IMR-90 (cell line): ENCODE data around the gene DLG3. TPM values are rescaled to one million over a fixed set of nuclear protein-coding genes. Genes with fewer than 3 reads are reported as not detected.

Experiments
- ATAC-seq: fragments of 200-7000 bp; cut with Tn5 transposase; 2 replicates; pipeline ENCODE4 v1.9.1; 2020; ENCODE audit warnings: low read depth, mild to moderate bottlenecking, moderate library complexity
- BruUV-seq: library from RNA; stranded (reverse); fragments of 400-500 nt; replicated peaks from 2 replicates; lab custom pipeline; 2021; lab: Mats Ljungman, UMichigan
- CTCF ChIA-PET: fragments of 300-600 bp; formaldehyde crosslinking; extraction: SDS; loops from one replicate; lab custom pipeline; 2021; ENCODE audit warnings: antibody characterized with exemption; lab: Yijun Ruan, JAX
- POLR2A ChIA-PET: fragments of 300-600 bp; sonication (Branson Sonifier 250); formaldehyde crosslinking; loops from one replicate; lab custom pipeline; 2022; ENCODE audit warnings: antibody characterized with exemption; ENCODE audit not compliant: unreplicated experiment; lab: Charles Lee
- DNase-seq: peaks from one replicate; pipeline ENCODE4 v3.0.0; 2013
- H2AFZ ChIP-seq: replicated peaks from 2 replicates; pipeline ENCODE3; 2013; ENCODE audit warnings: low read length, mild to moderate bottlenecking; ENCODE audit not compliant: poor library complexity
- H2AK5ac ChIP-seq: 2 replicates; pipeline ENCODE4 v1.6.1; 2013; ENCODE audit warnings: low read depth, low read length, inconsistent platforms
- H2AK9ac ChIP-seq: replicated peaks from 2 replicates; pipeline ENCODE3; 2013; ENCODE audit warnings: mild to moderate bottlenecking, low read depth, low read length, moderate library complexity; ENCODE audit not compliant: poor library complexity
- H2BK120ac ChIP-seq: 2 replicates; pipeline ENCODE4 v1.6.1; 2013; ENCODE audit warnings: low read depth, low read length, inconsistent platforms
- H2BK15ac ChIP-seq: 3 replicates; pipeline ENCODE4 v1.6.1; 2013; ENCODE audit warnings: low read depth, low read length, inconsistent platforms
- H2BK20ac ChIP-seq: 2 replicates; pipeline ENCODE4 v1.6.1; 2013; ENCODE audit warnings: low read depth, mild to moderate bottlenecking, inconsistent platforms, low read length, moderate library complexity
- H2BK5ac ChIP-seq: 2 replicates; pipeline ENCODE4 v1.6.1; 2013; ENCODE audit warnings: mild to moderate bottlenecking, low read depth, low read length, inconsistent platforms; ENCODE audit not compliant: poor library complexity, severe bottlenecking
- H3K14ac ChIP-seq: replicated peaks from 2 replicates; pipeline ENCODE4 v1.6.1; 2013; ENCODE audit warnings: low read depth, low read length, inconsistent platforms
- H3K18ac ChIP-seq: 2 replicates; pipeline ENCODE4 v1.6.1; 2013; ENCODE audit warnings: low read depth, low read length, control low read depth
- H3K23ac ChIP-seq: 2 replicates; pipeline ENCODE4 v1.6.1; 2013; ENCODE audit warnings: low read depth, low read length, inconsistent platforms
- H3K27ac ChIP-seq: 2 replicates; pipeline ENCODE4 v1.5.1; 2013; ENCODE audit warnings: mild to moderate bottlenecking, control low read depth, low read length; ENCODE audit not compliant: insufficient read depth
- H3K27me3 ChIP-seq: 2 replicates; pipeline ENCODE4 v1.6.1; 2013; ENCODE audit warnings: low read length; ENCODE audit not compliant: control insufficient read depth, insufficient read depth
- H3K36me3 ChIP-seq: 2 replicates; pipeline ENCODE4 v1.6.1; 2013; ENCODE audit warnings: low read length, mixed read lengths; ENCODE audit not compliant: control insufficient read depth, insufficient read depth
- H3K4ac ChIP-seq: 2 replicates; pipeline ENCODE4 v1.6.1; 2013; ENCODE audit warnings: low read depth, low read length, inconsistent platforms
- H3K4me1 ChIP-seq: 2 replicates; pipeline ENCODE4 v1.6.1; 2013; ENCODE audit warnings: low read length, mixed read lengths; ENCODE audit not compliant: control insufficient read depth, insufficient read depth
- H3K4me2 ChIP-seq: 2 replicates; pipeline ENCODE4 v1.6.1; 2013; ENCODE audit warnings: low read depth, mild to moderate bottlenecking, control low read depth, low read length, moderate library complexity
- H3K4me3 ChIP-seq: 2 replicates; pipeline ENCODE4 v1.5.1; 2013; ENCODE audit warnings: low read depth, mild to moderate bottlenecking, control low read depth, low read length, moderate library complexity; ENCODE audit not compliant: insufficient read depth
- H3K56ac ChIP-seq: 2 replicates; pipeline ENCODE4 v1.6.1; 2013; ENCODE audit warnings: low read length, inconsistent platforms; ENCODE audit not compliant: insufficient read depth; ENCODE audit errors: extremely low read depth
- H3K79me1 ChIP-seq, 2 experiments: 2 replicates each; pipeline ENCODE4 v1.6.1; 2013; ENCODE audit warnings: low read length in 2 of 2, inconsistent platforms in 1 of 2, low read depth in 1 of 2
- H3K9ac ChIP-seq: 2 replicates; pipeline ENCODE4 v1.6.1; 2013; ENCODE audit warnings: low read depth, low read length, control low read depth
- H3K9me1 ChIP-seq: 2 replicates; pipeline ENCODE4 v1.6.1; 2013; ENCODE audit warnings: low read length, inconsistent platforms; ENCODE audit not compliant: insufficient read depth
- H3K9me3 ChIP-seq: 2 replicates; pipeline ENCODE4 v1.6.1; 2013; ENCODE audit warnings: low read length; ENCODE audit not compliant: control insufficient read depth, insufficient read depth
- H4K20me1 ChIP-seq: 2 replicates; pipeline ENCODE4 v1.6.1; 2013; ENCODE audit warnings: low read length, inconsistent platforms; ENCODE audit not compliant: insufficient read depth
- H4K5ac ChIP-seq: 2 replicates; pipeline ENCODE4 v1.6.1; 2013; ENCODE audit warnings: mild to moderate bottlenecking, low read depth, low read length, control low read depth
- H4K8ac ChIP-seq, 2 experiments: 2 replicates each; pipeline ENCODE4 v1.6.1; 2013; ENCODE audit warnings: low read depth in 2 of 2, low read length in 2 of 2, control low read depth in 1 of 2, inconsistent platforms in 1 of 2
- H4K91ac ChIP-seq: 2 replicates; pipeline ENCODE4 v1.6.1; 2013; ENCODE audit warnings: low read depth, low read length, inconsistent platforms; ENCODE audit not compliant: insufficient read depth
- FOS ChIP-seq: fragments of 150-350 bp; IDR thresholded peaks from 2 replicates; pipeline ENCODE4 v1.6.1; 2016; ENCODE audit warnings: low read depth, low read length
- NFE2L2 ChIP-seq: fragments of 150-350 bp; IDR thresholded peaks from 2 replicates; pipeline ENCODE4 v1.6.1; 2016; ENCODE audit warnings: low read depth, mild to moderate bottlenecking, low read length
- RFX5 ChIP-seq: IDR thresholded peaks from 2 replicates; pipeline ENCODE4 v1.8.0; 2012; ENCODE audit warnings: low read depth, mild to moderate bottlenecking, low read length, moderate library complexity
- USF2 ChIP-seq: fragments of 150-350 bp; IDR thresholded peaks from 2 replicates; pipeline ENCODE4 v1.6.1; 2017; ENCODE audit warnings: mild to moderate bottlenecking, antibody characterized with exemption, low read length, low read depth
- WGBS, 2 experiments: methylation state at CpG; one replicate each; pipeline versions ENCODE4 v1.1.5 to v1.1.7; 2013; ENCODE audit warnings: missing lambda C conversion rate in 2 of 2; ENCODE audit not compliant: insufficient read length in 1 of 2; ENCODE audit errors: extremely low coverage in 2 of 2; 5-methylcytosine and 5-hydroxymethylcytosine counted together
- dilution Hi-C: fragments of 300-500 bp; cut with HindIII; formaldehyde crosslinking; loops from one replicate; pipeline ENCODE4 v1.14.3; 2018; ENCODE audit warnings: low sequenced_read_pairs; ENCODE audit not compliant: unreplicated experiment
- in situ Hi-C: fragments of 300-500 bp; cut with MboI; formaldehyde crosslinking; loops from 3 replicates; pipeline ENCODE4 v1.14.3; 2019; ENCODE audit warnings: low sequenced_read_pairs, inconsistent platforms, mixed read lengths
- intact Hi-C: fragments of 100-400 bp; cut with micrococcal nuclease; formaldehyde crosslinking; loops from 2 replicates; pipeline ENCODE4 v1.10.0; 2022
- polyA plus RNA-seq, 3 experiments: library from polyadenylated mRNA; depleted of rRNA; stranded (reverse); fragments of >200 nt; gene quantifications; 2 replicates each; pipeline ENCODE4 v1.2.3, GENCODE V29; 2012; ENCODE audit warnings: low replicate concordance in 1 of 3
- total RNA-seq: library from RNA; depleted of rRNA; stranded (reverse); fragments of >200 nt; gene quantifications from 2 replicates; pipeline ENCODE4 v1.2.3, GENCODE V29; 2012

The DLG3 gene
- total and polyA plus RNA-seq, 2 of the 4 experiments (the other 2 are of a cell fraction) = 11.0 to 27.1 TPM

GRCh38 chrX:70505451-70505841 lies 60.8 kb downstream of the DLG3 start:
- Histone ChIP-seq H3K79me1 (no peaks in the 10 kb centered on the region), H2BK5ac (no peak overlapping the region), H3K27ac (no peak overlapping the region), H2BK15ac (no peak overlapping the region), H2BK120ac (no peak overlapping the region), H3K4me3 (no peak overlapping the region), H3K23ac (no peak overlapping the region), H3K18ac (no peak overlapping the region), H3K27me3 (peaks cover 5% of the 10 kb centered on the region; the same call in 1 of the 2 replicates), H4K5ac (no peak overlapping the region), H4K20me1 (no peaks in the 10 kb centered on the region), H4K91ac (no peak overlapping the region), H3K56ac (no peak overlapping the region), H2AFZ (no peak overlapping the region), H3K4me1 (peaks cover 2% of the 10 kb centered on the region), H3K14ac (no peak overlapping the region), H4K8ac (no peak overlapping the region), H3K9me3 (no peaks in the 10 kb centered on the region), H2AK9ac (no peak overlapping the region), H3K9ac (no peak overlapping the region), H3K9me1 (peaks cover 5% of the 10 kb centered on the region), H3K36me3 (peaks cover 4% of the 10 kb centered on the region; the same call in 1 of the 2 replicates), H3K4me2 (no peak overlapping the region), H2AK5ac (no peak overlapping the region), H3K4ac (no peak overlapping the region), H2BK20ac (no peak overlapping the region)
- DNase-seq (no peak), ATAC-seq (no peak)
- TF ChIP-seq RFX5 (no peak), USF2 (no peak), NFE2L2 (no peak), FOS (no peak)
- ChIA-PET CTCF (no interaction called here), POLR2A (no interaction called here)
- BruUV-seq = no TSS peak
- dilution Hi-C loops (no loop called here), in situ Hi-C loops (no loop called here), intact Hi-C loops (no loop called here)
- WGBS, 2 experiments = 50% methylated on average over 1 of the region's 4 CpGs; no CpG with 5 or more reads in 1 of the 2 experiments
